OCI-LY3 (cell line): Measurements from ENCODE around the gene SLC1A5.

ENCODE experiments used
- H2AFZ ChIP-seq: fragments of 200-600, 300-600 bp; shearing (Covaris generic); 2 replicates; pipeline ENCODE4 v1.6.0; 2014; ENCODE audit warnings: antibody characterized with exemption, low read depth, low read length
- H3K27ac ChIP-seq: fragments of 200-600, 300-600 bp; sonication (generic); 2 replicates; pipeline ENCODE4 v1.5.1; 2014; ENCODE audit warnings: mild to moderate bottlenecking, low read length, moderate library complexity, mixed read lengths
- H3K27me3 ChIP-seq: fragments of 200-600, 300-600 bp; sonication (generic); 2 replicates; pipeline ENCODE4 v1.6.1; 2014; ENCODE audit warnings: low read depth, low read length, mixed read lengths
- H3K36me3 ChIP-seq: fragments of 200-600, 300-600 bp; sonication (generic); replicated peaks from 2 replicates; pipeline ENCODE3; 2014; ENCODE audit warnings: low read depth, low read length, mixed read lengths
- H3K4me1 ChIP-seq: fragments of 300-600, 200-600 bp; sonication (generic); 2 replicates; pipeline ENCODE4 v1.6.1; 2014; ENCODE audit warnings: low read length, mixed read lengths
- H3K4me2 ChIP-seq: fragments of 200-600, 300-600 bp; sonication (generic); 2 replicates; pipeline ENCODE4 v1.6.1; 2014; ENCODE audit warnings: low read length, mixed read lengths
- H3K4me3 ChIP-seq: fragments of 300-600, 200-600 bp; sonication (generic); 2 replicates; pipeline ENCODE4 v1.5.1; 2014; ENCODE audit warnings: antibody characterized with exemption, mild to moderate bottlenecking, low read length, moderate library complexity
- H3K79me2 ChIP-seq: fragments of 300-600, 200-600 bp; shearing (Covaris generic); 2 replicates; pipeline ENCODE4 v1.6.1; 2014; ENCODE audit warnings: mild to moderate bottlenecking, low read length, mixed read lengths
- H3K9ac ChIP-seq: fragments of 300-600, 200-600 bp; shearing (Covaris generic); 2 replicates; pipeline ENCODE4 v1.6.0; 2014; ENCODE audit warnings: mild to moderate bottlenecking, low read length, moderate library complexity
- H3K9me3 ChIP-seq: fragments of 200-600, 300-600 bp; shearing (Covaris generic); 2 replicates; pipeline ENCODE4 v1.6.1; 2014; ENCODE audit warnings: low read length, mixed read lengths; ENCODE audit not compliant: insufficient read depth
- H4K20me1 ChIP-seq: fragments of 200-600, 300-600 bp; sonication (generic); 2 replicates; pipeline ENCODE4 v1.6.1; 2016; ENCODE audit warnings: low read length, mixed read lengths; ENCODE audit not compliant: insufficient read depth
- CTCF ChIP-seq: fragments of 200-600, 300-600 bp; sonication (generic); IDR thresholded peaks from 2 replicates; pipeline ENCODE4 v1.5.1; 2014; ENCODE audit warnings: antibody characterized with exemption, low read length, low read depth
- EZH2phosphoT487 ChIP-seq: fragments of 200-600 bp; shearing (Covaris generic); IDR thresholded peaks from 2 replicates; pipeline ENCODE4 v1.6.1; 2018; ENCODE audit warnings: antibody characterized with exemption, mixed run types, low read depth

Gene SLC1A5

GRCh38 chr19:46830864-46831263 lies 42.5 kb upstream of the SLC1A5 start:
- H3K4me3 ChIP-seq: no peak overlapping the region
- no peaks in the 10 kb centered on the region for H3K9me3 ChIP-seq
- no peaks in the 10 kb centered on the region for H3K79me2 ChIP-seq
- H2AFZ ChIP-seq: no peak overlapping the region
- H3K4me2 ChIP-seq: no peak overlapping the region
- H3K9ac ChIP-seq: no peak overlapping the region
- no peak overlapping the region for H3K27ac ChIP-seq
- H4K20me1 ChIP-seq: no peaks in the 10 kb centered on the region
- H3K27me3 ChIP-seq: no peaks in the 10 kb centered on the region
- TF ChIP-seq CTCF: no peak
- no peak for TF ChIP-seq EZH2phosphoT487
- H3K4me1 ChIP-seq: no peaks in the 10 kb centered on the region
- H3K36me3 ChIP-seq: no peaks in the 10 kb centered on the region

GRCh38 chr19:46828484-46828883 lies 40.1 kb upstream of the SLC1A5 start:
- no peak overlapping the region for H3K4me2 ChIP-seq
- H3K36me3 ChIP-seq: no peaks in the 10 kb centered on the region
- no peak overlapping the region for H2AFZ ChIP-seq
- H3K79me2 ChIP-seq: no peaks in the 10 kb centered on the region
- H3K27ac ChIP-seq: no peak overlapping the region
- H3K9ac ChIP-seq: no peak overlapping the region
- H3K4me3 ChIP-seq: no peak overlapping the region
- H3K9me3 ChIP-seq: peaks cover 10% of the 10 kb centered on the region; the same call in 1 of the 2 replicates
- no peaks in the 10 kb centered on the region for H4K20me1 ChIP-seq
- H3K27me3 ChIP-seq: no peaks in the 10 kb centered on the region
- TF ChIP-seq CTCF: no peak
- TF ChIP-seq EZH2phosphoT487: no peak
- H3K4me1 ChIP-seq: peaks cover 18% of the 10 kb centered on the region

- Histone ChIP-seq H3K27me3 (no peaks in the 10 kb centered on the region), H2AFZ (no peak overlapping the region), H3K4me2 (no peak overlapping the region), H3K27ac (no peak overlapping the region), H3K4me3 (no peak overlapping the region), H3K79me2 (no peaks in the 10 kb centered on the region), H4K20me1 (no peaks in the 10 kb centered on the region), H3K9ac (no peak overlapping the region), H3K4me1 (peaks cover 34% of the 10 kb centered on the region), H3K36me3 (no peaks in the 10 kb centered on the region), H3K9me3 (peaks cover 10% of the 10 kb centered on the region; the same call in 1 of the 2 replicates)
- no peak for TF ChIP-seq CTCF
- no peak for TF ChIP-seq EZH2phosphoT487
Measured at GRCh38 chr19:46825731-46826055, 37.3 kb upstream of the SLC1A5 start.

- H3K27me3 ChIP-seq: no peaks in the 10 kb centered on the region
- peak overlapping the region; percentile 36; the same call in 1 of the 2 replicates for H2AFZ ChIP-seq
- TF ChIP-seq CTCF: no peak
- no peak for TF ChIP-seq EZH2phosphoT487
- no peaks in the 10 kb centered on the region for H3K79me2 ChIP-seq
- peak overlapping the region; percentile 30 for H3K4me2 ChIP-seq
- H3K4me3 ChIP-seq: peak overlapping the region; percentile 10; the same call in 1 of the 2 replicates
- H3K36me3 ChIP-seq: no peaks in the 10 kb centered on the region
- no peaks in the 10 kb centered on the region for H4K20me1 ChIP-seq
- H3K9ac ChIP-seq: no peak overlapping the region
- peak overlapping the region; percentile 85 for H3K27ac ChIP-seq
- H3K4me1 ChIP-seq: peaks cover 35% of the 10 kb centered on the region
- peaks cover 10% of the 10 kb centered on the region; the same call in 1 of the 2 replicates for H3K9me3 ChIP-seq
Measured at GRCh38 chr19:46824890-46825730, 36.7 kb upstream of the SLC1A5 start.
